ENCODE measurements around the gene PRLHR. TPM values are rescaled to one million over a fixed set of nuclear protein-coding genes. Genes with fewer than 3 reads are reported as not detected.
"Not testable (repeated sequence)": the region's sequence is repeated elsewhere in the genome, so short reads cannot be mapped to it uniquely, and the experiment has no call there.

Gene PRLHR
- total RNA-seq: not detected

GRCh38 chr10:118595598-118596425 lies at the start of gene PRLHR:
Gene PRLHR (minus strand): TSS chr10:118595648. CDS start chr10:118595244, 404 bp downstream.
- no peak for DNase-seq
- Mint-ChIP-seq H3K4me1 (ENCODE audit: low read depth) (peaks cover 19% of the 10 kb centered on the region), H3K27me3 (ENCODE audit: low read depth) (peaks cover 70% of the 10 kb centered on the region), H3K4me3 (no peak within 1 kb of the TSS), H3K36me3 (ENCODE audit: insufficient read depth) (no peaks in the 10 kb centered on the region), H3K9me3 (no peaks in the 10 kb centered on the region)
- no peak for ATAC-seq

DNA sequence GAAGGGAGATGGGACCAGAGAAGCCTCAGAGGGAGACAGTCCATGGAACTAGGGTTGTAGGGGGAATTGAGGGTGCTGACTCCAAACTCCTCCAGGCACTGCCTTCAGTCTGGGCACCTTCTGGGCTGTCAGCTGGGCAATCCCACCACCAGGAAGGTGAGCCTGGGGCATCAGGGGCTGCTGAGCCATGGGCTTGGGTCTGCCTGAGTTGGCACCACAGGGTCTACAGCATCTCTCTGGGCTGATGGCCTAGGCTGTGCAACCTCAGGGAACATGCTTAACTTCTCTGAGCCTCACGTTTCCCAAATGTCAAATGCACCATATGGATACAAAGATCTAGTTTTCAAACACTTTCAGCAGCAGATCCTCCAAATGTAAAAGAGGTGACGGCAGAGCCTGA lies 46.8 kb upstream of the PRLHR start:
- no peaks in the 10 kb centered on the region for H3K27me3 Mint-ChIP-seq (ENCODE audit: low read depth)
- H3K4me1 Mint-ChIP-seq (ENCODE audit: low read depth): no peaks in the 10 kb centered on the region
- peaks cover 3% of the 10 kb centered on the region for H3K36me3 Mint-ChIP-seq (ENCODE audit: insufficient read depth)
- no peak for ATAC-seq
- no peak overlapping the region for H3K4me3 Mint-ChIP-seq
- peaks cover 13% of the 10 kb centered on the region for H3K9me3 Mint-ChIP-seq
- no peak for DNase-seq

DNA sequence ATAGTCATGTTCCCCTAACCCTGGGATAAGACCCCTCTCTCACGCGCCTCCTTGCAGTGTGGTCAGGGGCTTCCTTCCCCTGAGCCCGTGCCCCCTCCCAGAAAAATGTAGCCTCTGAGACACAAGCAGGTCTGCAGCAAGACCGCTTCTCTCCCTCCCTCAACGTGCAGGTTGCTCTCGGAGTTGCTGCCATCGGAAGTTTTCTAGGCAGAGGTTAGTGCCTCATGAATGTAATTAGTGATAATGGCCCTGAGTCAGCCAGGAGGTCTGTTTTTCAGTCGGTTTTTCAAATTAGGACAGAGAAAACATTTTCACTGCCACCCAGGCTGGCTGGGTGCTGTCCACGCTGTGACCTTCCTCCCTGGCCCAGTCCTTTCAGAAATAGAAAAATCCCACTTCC lies 43.2 kb upstream of the PRLHR start:
- DNase-seq: no peak
- Mint-ChIP-seq H3K9me3 (peaks cover 13% of the 10 kb centered on the region), H3K4me3 (no peak overlapping the region), H3K36me3 (ENCODE audit: insufficient read depth) (peaks cover 3% of the 10 kb centered on the region), H3K27me3 (ENCODE audit: low read depth) (no peaks in the 10 kb centered on the region), H3K4me1 (ENCODE audit: low read depth) (no peaks in the 10 kb centered on the region)
- ATAC-seq: no peak

DNA sequence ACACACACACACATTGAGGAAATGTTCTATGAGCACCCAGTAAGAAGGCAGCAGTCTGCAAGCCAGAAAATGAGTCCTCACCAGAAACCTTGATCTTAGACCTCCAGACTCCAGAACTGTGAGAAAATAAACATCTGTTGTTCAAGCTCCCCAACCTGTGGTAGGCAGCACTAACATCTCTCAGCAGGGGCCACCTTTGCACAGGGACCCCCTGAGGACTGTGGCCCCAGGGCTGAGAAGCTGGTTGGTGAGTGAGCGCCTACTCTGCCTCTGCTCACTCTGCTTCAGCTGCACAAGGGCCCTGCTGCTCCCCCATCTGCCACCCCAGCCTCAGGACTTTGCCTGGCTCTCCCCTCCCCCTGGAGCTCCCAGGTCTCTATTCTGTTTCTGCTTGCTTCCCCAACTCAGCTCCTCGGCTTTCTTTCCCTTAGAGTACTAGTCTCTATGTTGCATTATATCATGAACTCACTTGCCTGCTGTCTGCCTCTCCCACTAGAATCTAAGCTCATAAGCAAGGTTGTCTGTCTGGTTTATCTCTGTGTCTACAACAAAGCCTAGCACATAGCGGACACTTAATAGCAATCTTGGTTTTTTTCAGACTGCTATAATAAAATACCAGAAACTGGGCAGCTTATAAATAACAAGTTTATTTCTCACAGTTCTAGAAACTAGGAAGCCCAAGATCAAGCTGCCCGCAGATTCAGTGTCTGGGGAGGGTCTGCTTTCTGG lies 40.4 kb upstream of the PRLHR start:
- Mint-ChIP-seq H3K27me3 (ENCODE audit: low read depth) (no peaks in the 10 kb centered on the region), H3K36me3 (ENCODE audit: insufficient read depth) (peaks cover 3% of the 10 kb centered on the region), H3K4me1 (ENCODE audit: low read depth) (no peaks in the 10 kb centered on the region), H3K4me3 (no peak overlapping the region), H3K9me3 (peaks cover 13% of the 10 kb centered on the region)
- ATAC-seq: no peak
- DNase-seq: no peak

- Mint-ChIP-seq H3K4me3 (no peak overlapping the region), H3K36me3 (ENCODE audit: insufficient read depth) (no peaks in the 10 kb centered on the region), H3K27me3 (ENCODE audit: low read depth) (peaks cover 2% of the 10 kb centered on the region), H3K4me1 (ENCODE audit: low read depth) (no peaks in the 10 kb centered on the region), H3K9me3 (no peaks in the 10 kb centered on the region)
- ATAC-seq (no peak), DNase-seq (no peak)
These were observed 38.3 kb upstream of the PRLHR start for GRCh38 chr10:118633786-118634185.

DNA sequence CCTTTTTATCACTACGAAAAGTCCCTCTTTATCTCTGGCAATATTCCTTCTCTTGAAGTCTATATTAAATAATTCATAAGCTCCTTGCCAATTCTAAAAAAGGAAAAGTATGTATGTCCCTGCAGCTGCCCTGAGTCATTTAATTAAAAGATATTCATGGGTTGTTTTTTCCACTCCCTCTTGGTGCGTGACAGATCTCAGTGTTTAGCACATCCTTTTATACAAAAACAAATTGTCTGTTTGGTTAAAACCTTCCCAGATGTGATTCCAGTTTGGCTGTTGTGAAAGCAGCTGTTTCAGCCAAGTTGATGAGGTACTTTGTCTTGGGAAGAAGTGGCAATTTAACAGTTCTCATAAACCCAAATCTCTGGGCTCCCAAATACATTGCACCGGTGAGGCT lies 33.8 kb upstream of the PRLHR start:
- DNase-seq (no peak), ATAC-seq (no peak)
- Mint-ChIP-seq H3K9me3 (no peaks in the 10 kb centered on the region), H3K4me1 (ENCODE audit: low read depth) (no peaks in the 10 kb centered on the region), H3K4me3 (no peak overlapping the region), H3K36me3 (ENCODE audit: insufficient read depth) (no peaks in the 10 kb centered on the region), H3K27me3 (ENCODE audit: low read depth) (peaks cover 2% of the 10 kb centered on the region)

DNA sequence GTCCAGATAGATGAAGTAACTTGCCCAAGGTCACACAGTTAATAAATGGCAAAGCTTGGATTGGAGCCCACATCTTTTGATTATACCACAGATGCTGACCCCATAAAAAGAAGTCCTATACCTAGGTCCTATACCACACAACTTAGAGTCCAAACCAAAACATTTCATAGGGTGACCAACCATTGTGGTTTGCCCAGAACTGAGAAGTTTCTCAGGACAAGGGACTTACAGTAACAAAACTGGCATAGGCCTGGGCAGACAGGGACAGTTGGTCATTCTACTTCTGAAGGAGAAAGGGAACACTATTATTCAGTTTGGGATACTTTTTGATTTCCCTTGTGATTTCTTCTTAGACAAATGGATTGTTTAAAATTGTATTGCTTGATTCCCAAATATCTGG lies 32.9 kb upstream of the PRLHR start:
- Mint-ChIP-seq H3K4me1 (ENCODE audit: low read depth) (no peaks in the 10 kb centered on the region), H3K36me3 (ENCODE audit: insufficient read depth) (no peaks in the 10 kb centered on the region), H3K4me3 (no peak overlapping the region), H3K9me3 (no peaks in the 10 kb centered on the region), H3K27me3 (ENCODE audit: low read depth) (peaks cover 2% of the 10 kb centered on the region)
- no peak for ATAC-seq
- no peak for DNase-seq

DNA sequence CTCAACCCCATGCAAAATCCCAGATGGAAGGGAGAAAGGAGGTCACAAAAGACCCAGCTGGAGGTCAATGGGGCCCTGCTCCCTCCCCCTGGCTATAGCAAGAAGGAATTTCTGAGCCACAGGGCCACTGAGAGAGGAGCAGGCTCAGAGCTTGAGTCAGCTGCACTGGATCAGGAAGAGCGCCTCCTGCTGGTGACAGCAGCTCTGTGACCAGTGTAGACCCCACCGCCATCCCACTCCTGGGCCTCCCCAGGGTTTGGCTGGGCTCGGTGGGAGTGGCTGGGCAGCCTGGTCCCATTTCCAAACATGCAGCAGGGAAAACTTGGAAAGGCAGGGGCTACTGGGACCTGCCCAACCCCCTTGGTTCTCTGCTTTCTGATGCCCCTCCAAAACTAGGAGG lies 31.5 kb upstream of the PRLHR start:
- H3K4me1 Mint-ChIP-seq (ENCODE audit: low read depth): peaks cover under 1% of the 10 kb centered on the region

GRCh38 chr10:118625504-118625903 lies 30.1 kb upstream of the PRLHR start:
- Mint-ChIP-seq H3K27me3 (ENCODE audit: low read depth) (peaks cover 4% of the 10 kb centered on the region), H3K4me1 (ENCODE audit: low read depth) (peaks cover 10% of the 10 kb centered on the region), H3K9me3 (no peaks in the 10 kb centered on the region), H3K4me3 (no peak overlapping the region), H3K36me3 (ENCODE audit: insufficient read depth) (no peaks in the 10 kb centered on the region)
- ATAC-seq: no peak
- no peak for DNase-seq

More for the DNA sequence above, 31.5 kb upstream of the PRLHR start:
- H3K4me3 Mint-ChIP-seq: no peak overlapping the region
- DNase-seq (no peak), ATAC-seq (no peak)
- no peaks in the 10 kb centered on the region for H3K36me3 Mint-ChIP-seq (ENCODE audit: insufficient read depth)
- peaks cover 2% of the 10 kb centered on the region for H3K27me3 Mint-ChIP-seq (ENCODE audit: low read depth)
- H3K9me3 Mint-ChIP-seq: no peaks in the 10 kb centered on the region

- H3K27me3 Mint-ChIP-seq (ENCODE audit: low read depth): peaks cover 4% of the 10 kb centered on the region
- no peak for DNase-seq
- H3K4me1 Mint-ChIP-seq (ENCODE audit: low read depth): peaks cover 10% of the 10 kb centered on the region
- no peak for ATAC-seq
- H3K4me3 Mint-ChIP-seq: no peak overlapping the region
- no peaks in the 10 kb centered on the region for H3K36me3 Mint-ChIP-seq (ENCODE audit: insufficient read depth)
- H3K9me3 Mint-ChIP-seq: no peaks in the 10 kb centered on the region
These were observed 29.3 kb upstream of the PRLHR start for GRCh38 chr10:118624747-118625146.

GRCh38 chr10:118621304-118621942 lies 26.0 kb upstream of the PRLHR start:
- Mint-ChIP-seq H3K36me3 (ENCODE audit: insufficient read depth) (no peaks in the 10 kb centered on the region), H3K4me3 (peak overlapping the region; percentile 48), H3K9me3 (no peaks in the 10 kb centered on the region), H3K27me3 (ENCODE audit: low read depth) (peaks cover 4% of the 10 kb centered on the region), H3K4me1 (ENCODE audit: low read depth) (peaks cover 10% of the 10 kb centered on the region)
- ATAC-seq: peak; percentile 74 to 80
- no peak for DNase-seq

- not testable (repeated sequence) for H3K27me3 Mint-ChIP-seq (ENCODE audit: low read depth); H3K9me3 Mint-ChIP-seq; DNase-seq; H3K4me1 Mint-ChIP-seq (ENCODE audit: low read depth); H3K4me3 Mint-ChIP-seq; H3K36me3 Mint-ChIP-seq (ENCODE audit: insufficient read depth); ATAC-seq
These were observed 18.4 kb upstream of the PRLHR start for GRCh38 chr10:118613863-118614262.

DNA sequence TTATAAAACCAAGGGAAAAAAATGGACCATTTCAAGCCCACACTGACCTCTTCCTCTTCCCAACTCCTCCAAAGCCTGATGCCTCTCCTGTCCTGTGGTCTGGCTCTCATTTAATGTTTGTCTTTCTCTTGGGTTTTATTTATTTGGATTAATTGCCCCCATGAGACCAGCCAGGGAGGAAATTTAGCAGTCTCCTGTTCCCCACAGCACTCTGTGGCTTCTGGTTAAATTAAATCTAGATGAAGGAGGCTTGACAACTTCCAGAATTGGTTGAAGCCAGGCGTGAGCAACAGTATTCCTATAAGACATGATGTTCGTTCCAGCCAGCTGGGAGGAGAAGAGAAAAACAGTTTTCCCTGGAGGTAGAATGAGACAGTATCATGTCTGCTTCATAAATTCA lies 15.1 kb upstream of the PRLHR start:
- no peaks in the 10 kb centered on the region for H3K9me3 Mint-ChIP-seq
- ATAC-seq: no peak
- no peaks in the 10 kb centered on the region for H3K36me3 Mint-ChIP-seq (ENCODE audit: insufficient read depth)
- no peak overlapping the region for H3K4me3 Mint-ChIP-seq
- DNase-seq: no peak
- no peaks in the 10 kb centered on the region for H3K27me3 Mint-ChIP-seq (ENCODE audit: low read depth)
- no peaks in the 10 kb centered on the region for H3K4me1 Mint-ChIP-seq (ENCODE audit: low read depth)

DNA sequence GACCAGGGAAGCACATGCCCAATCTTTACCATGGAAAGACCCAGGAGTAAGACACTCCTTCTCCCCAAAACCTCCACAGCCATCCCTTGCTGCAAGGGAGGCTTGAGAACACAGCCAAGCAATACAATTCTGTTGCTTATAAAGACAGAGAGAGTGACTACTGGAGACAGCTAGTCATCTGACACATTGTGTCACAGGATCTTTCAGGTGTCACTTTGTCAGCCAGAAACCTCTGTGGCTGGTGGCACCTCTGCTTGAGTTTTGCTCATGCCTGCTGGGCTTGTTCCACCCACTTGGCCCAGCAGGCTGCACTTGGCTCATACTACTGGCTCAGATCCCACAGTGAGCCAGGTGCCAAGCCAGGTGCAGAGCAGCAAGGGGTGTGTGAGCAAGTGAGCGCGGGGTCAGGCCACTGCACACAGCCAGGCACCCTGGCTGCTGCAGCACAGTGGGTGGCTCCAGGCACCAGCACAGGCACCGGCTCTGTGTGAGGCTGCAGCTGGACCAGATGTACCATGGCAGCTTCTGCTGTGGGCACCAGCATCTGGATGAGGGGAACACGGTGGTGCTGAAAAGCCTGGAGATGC lies 12.4 kb upstream of the PRLHR start:
- H3K4me3 Mint-ChIP-seq: no peak overlapping the region
- no peak for ATAC-seq
- H3K4me1 Mint-ChIP-seq (ENCODE audit: low read depth): no peaks in the 10 kb centered on the region
- H3K9me3 Mint-ChIP-seq: no peaks in the 10 kb centered on the region
- H3K27me3 Mint-ChIP-seq (ENCODE audit: low read depth): no peaks in the 10 kb centered on the region
- no peaks in the 10 kb centered on the region for H3K36me3 Mint-ChIP-seq (ENCODE audit: insufficient read depth)
- no peak for DNase-seq
